DOHH2 (cell line): Measurements from ENCODE around the gene RAD51AP1.
A peak's percentile ranks its signal among the peaks of the same experiment; 100 is the strongest.

ENCODE experiments used
- H3F3A ChIP-seq: fragments of 200-600 bp; sonication (generic), shearing (Covaris generic); 2 replicates; pipeline ENCODE4 v1.6.0; 2016; ENCODE audit warnings: antibody characterized with exemption, mild to moderate bottlenecking; ENCODE audit not compliant: control insufficient read depth, insufficient read depth
- H3K27ac ChIP-seq: fragments of 200-600 bp; sonication (generic); 2 replicates; pipeline ENCODE4 v1.5.1; 2014; ENCODE audit warnings: low read depth, mild to moderate bottlenecking, low read length, moderate library complexity
- H3K27me3 ChIP-seq: fragments of 200-600 bp; sonication (generic); 2 replicates; pipeline ENCODE4 v1.6.1; 2014; ENCODE audit warnings: mild to moderate bottlenecking, low read length, mixed read lengths; ENCODE audit not compliant: control insufficient read depth
- H3K36me3 ChIP-seq: fragments of 200-600 bp; sonication (generic); 2 replicates; pipeline ENCODE4 v1.6.1; 2014; ENCODE audit warnings: mild to moderate bottlenecking, low read length, moderate library complexity, mixed read lengths; ENCODE audit not compliant: control insufficient read depth
- H3K4me1 ChIP-seq: fragments of 200-600 bp; sonication (generic); 2 replicates; pipeline ENCODE4 v1.6.1; 2014; ENCODE audit warnings: mild to moderate bottlenecking, low read length, mixed read lengths; ENCODE audit not compliant: control insufficient read depth
- H3K4me2 ChIP-seq: fragments of 200-600 bp; sonication (generic); 2 replicates; pipeline ENCODE4 v1.6.0; 2014; ENCODE audit warnings: mild to moderate bottlenecking, low read length, moderate library complexity
- H3K4me3 ChIP-seq: fragments of 200-600 bp; sonication (generic); 2 replicates; pipeline ENCODE4 v1.5.1; 2014; ENCODE audit warnings: mild to moderate bottlenecking, low read length, mixed read lengths
- H3K79me2 ChIP-seq: fragments of 200-600 bp; sonication (generic); 2 replicates; pipeline ENCODE4 v1.6.1; 2014; ENCODE audit warnings: mild to moderate bottlenecking, low read length, mixed read lengths; ENCODE audit not compliant: control insufficient read depth
- H3K9me2 ChIP-seq: fragments of 200-600 bp; sonication (generic); replicated peaks from 2 replicates; pipeline ENCODE4 v1.6.1; 2014; ENCODE audit warnings: mild to moderate bottlenecking, low read length, mixed read lengths; ENCODE audit not compliant: control insufficient read depth
- H3K9me3 ChIP-seq: fragments of 200-600 bp; sonication (generic); 2 replicates; pipeline ENCODE4 v1.6.1; 2014; ENCODE audit warnings: antibody characterized with exemption, low read length, mixed read lengths; ENCODE audit not compliant: control insufficient read depth, insufficient read depth
- H4K20me1 ChIP-seq: fragments of 200-600 bp; sonication (generic); 2 replicates; pipeline ENCODE4 v1.6.0; 2014; ENCODE audit warnings: low read depth, mild to moderate bottlenecking, antibody characterized with exemption, low read length, moderate library complexity; ENCODE audit not compliant: control insufficient read depth, insufficient read depth
- CTCF ChIP-seq: fragments of 200-600 bp; sonication (generic); IDR thresholded peaks from one replicate; pipeline ENCODE4 v1.5.1; 2014; ENCODE audit warnings: antibody characterized with exemption, mild to moderate bottlenecking, low read depth, low read length; ENCODE audit not compliant: poor library complexity, severe bottlenecking
- EZH2phosphoT487 ChIP-seq: fragments of 200-600 bp; sonication (generic); IDR thresholded peaks from 2 replicates; pipeline ENCODE4 v1.6.1; 2017; ENCODE audit warnings: borderline replicate concordance, mild to moderate bottlenecking, antibody characterized with exemption, low read length, moderate library complexity, mixed read lengths

The RAD51AP1 gene

GRCh38 chr12:4530982-4531586, 7.6 kb upstream of the RAD51AP1 start:
- no peaks in the 10 kb centered on the region for H3K27me3 ChIP-seq
- peaks cover 37% of the 10 kb centered on the region for H3K36me3 ChIP-seq
- no peaks in the 10 kb centered on the region for H3K9me3 ChIP-seq
- no peak overlapping the region for H3K4me2 ChIP-seq
- peaks cover 17% of the 10 kb centered on the region for H3F3A ChIP-seq
- TF ChIP-seq CTCF (no peak), EZH2phosphoT487 (no peak)
- H4K20me1 ChIP-seq = no peaks in the 10 kb centered on the region
- no peaks in the 10 kb centered on the region for H3K79me2 ChIP-seq
- H3K9me2 ChIP-seq = no peaks in the 10 kb centered on the region
- no peak overlapping the region for H3K27ac ChIP-seq
- no peak overlapping the region for H3K4me3 ChIP-seq
- peaks cover 40% of the 10 kb centered on the region for H3K4me1 ChIP-seq

- H3K4me1 ChIP-seq = peaks cover 59% of the 10 kb centered on the region
- H3K79me2 ChIP-seq = peaks cover 35% of the 10 kb centered on the region
- peak overlapping the region; percentile 23 for H3K4me3 ChIP-seq
- peaks cover 10% of the 10 kb centered on the region for H3F3A ChIP-seq
- no peaks in the 10 kb centered on the region for H3K9me2 ChIP-seq
- H3K9me3 ChIP-seq = no peaks in the 10 kb centered on the region
- peaks cover 6% of the 10 kb centered on the region; the same call in 1 of the 2 replicates for H4K20me1 ChIP-seq
- peaks cover 35% of the 10 kb centered on the region for H3K36me3 ChIP-seq
- no peaks in the 10 kb centered on the region for H3K27me3 ChIP-seq
- H3K27ac ChIP-seq = peak overlapping the region; percentile 67
- TF ChIP-seq EZH2phosphoT487 (no peak), CTCF (no peak)
- peak overlapping the region; percentile 53 for H3K4me2 ChIP-seq
Observed at GRCh38 chr12:4535092-4535491, 3.6 kb upstream of the RAD51AP1 start.

- Histone ChIP-seq H3K9me2 (no peaks in the 10 kb centered on the region), H3F3A (peaks cover 10% of the 10 kb centered on the region), H3K4me3 (no peak overlapping the region), H3K36me3 (peaks cover 35% of the 10 kb centered on the region), H4K20me1 (peaks cover 8% of the 10 kb centered on the region), H3K4me2 (peak overlapping the region; percentile 34), H3K27ac (no peak overlapping the region), H3K79me2 (peaks cover 43% of the 10 kb centered on the region), H3K9me3 (no peaks in the 10 kb centered on the region), H3K27me3 (no peaks in the 10 kb centered on the region), H3K4me1 (peaks cover 59% of the 10 kb centered on the region)
- TF ChIP-seq CTCF (no peak), EZH2phosphoT487 (no peak)
Observed at GRCh38 chr12:4535871-4536270, 2.8 kb upstream of the RAD51AP1 start.
